ENCODE measurements around the gene VSTM2B.
"Not testable (repeated sequence)": the region's sequence is repeated elsewhere in the genome, so short reads cannot be mapped to it uniquely, and the experiment has no call there.

Gene VSTM2B

DNA sequence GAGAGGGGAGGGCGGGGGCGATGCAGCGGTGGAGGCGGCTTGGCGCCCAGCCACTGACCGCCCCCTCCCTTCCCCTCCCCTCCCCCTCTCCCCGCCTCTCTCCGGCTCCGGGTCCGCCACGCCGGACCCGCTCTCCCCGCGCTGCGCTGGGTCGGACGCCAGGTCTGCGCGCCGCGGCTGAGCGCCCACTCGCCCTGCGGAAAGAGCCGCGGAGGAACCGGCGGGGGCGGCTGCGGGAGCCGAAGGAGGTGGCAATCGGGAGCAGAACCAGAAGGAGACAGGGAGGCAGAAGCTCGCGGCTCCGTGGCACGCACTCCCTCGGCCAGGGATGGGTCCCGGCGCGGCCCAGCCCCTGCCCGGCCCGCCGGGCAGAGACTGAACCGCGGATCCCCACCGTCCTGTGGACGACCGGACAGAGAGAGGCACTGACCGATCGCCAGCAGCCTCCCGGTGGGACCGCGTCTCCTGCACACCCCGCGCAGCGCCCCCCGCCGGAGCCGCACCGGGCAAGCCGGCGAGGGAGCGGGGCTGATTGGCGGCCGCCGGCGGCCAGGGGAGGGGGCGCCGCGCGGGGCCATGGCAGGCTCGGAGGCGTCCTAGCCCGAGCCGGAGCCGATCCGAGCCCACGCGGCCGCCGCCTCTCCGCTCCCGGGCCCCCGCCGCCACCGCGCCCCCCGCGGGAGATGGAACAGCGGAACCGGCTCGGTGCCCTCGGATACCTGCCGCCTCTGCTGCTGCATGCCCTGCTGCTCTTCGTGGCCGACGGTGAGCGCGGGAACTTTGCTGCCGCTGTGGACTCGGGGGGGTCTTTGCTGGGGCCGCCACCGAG is at the start of gene VSTM2B:
TSS of gene VSTM2B (plus strand) at position 94 of the 829 bp plus-strand sequence. CDS start at position 684, 590 bp downstream.
- DNase-seq: no peak

DNA sequence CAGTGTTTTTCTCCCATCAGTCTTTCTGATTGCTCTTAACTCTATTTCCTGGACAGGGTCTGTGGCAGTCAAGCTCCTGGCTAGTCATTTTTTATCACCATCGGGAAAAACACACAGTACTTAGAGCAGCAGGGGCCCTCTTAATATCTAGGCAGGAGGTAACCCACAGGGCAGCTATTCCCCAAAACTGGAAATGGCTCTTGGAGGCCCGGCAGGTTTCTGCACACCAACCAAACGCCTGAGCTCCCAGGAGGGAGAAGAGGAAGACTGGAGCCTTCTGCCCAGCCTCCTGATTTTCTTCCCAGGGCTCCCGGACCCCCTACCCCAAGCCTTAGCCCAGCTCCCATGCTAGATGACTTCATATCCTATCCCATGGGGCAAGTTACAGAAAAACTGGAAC is 49.3 kb upstream of the VSTM2B start:
- DNase-seq: no peak

DNA sequence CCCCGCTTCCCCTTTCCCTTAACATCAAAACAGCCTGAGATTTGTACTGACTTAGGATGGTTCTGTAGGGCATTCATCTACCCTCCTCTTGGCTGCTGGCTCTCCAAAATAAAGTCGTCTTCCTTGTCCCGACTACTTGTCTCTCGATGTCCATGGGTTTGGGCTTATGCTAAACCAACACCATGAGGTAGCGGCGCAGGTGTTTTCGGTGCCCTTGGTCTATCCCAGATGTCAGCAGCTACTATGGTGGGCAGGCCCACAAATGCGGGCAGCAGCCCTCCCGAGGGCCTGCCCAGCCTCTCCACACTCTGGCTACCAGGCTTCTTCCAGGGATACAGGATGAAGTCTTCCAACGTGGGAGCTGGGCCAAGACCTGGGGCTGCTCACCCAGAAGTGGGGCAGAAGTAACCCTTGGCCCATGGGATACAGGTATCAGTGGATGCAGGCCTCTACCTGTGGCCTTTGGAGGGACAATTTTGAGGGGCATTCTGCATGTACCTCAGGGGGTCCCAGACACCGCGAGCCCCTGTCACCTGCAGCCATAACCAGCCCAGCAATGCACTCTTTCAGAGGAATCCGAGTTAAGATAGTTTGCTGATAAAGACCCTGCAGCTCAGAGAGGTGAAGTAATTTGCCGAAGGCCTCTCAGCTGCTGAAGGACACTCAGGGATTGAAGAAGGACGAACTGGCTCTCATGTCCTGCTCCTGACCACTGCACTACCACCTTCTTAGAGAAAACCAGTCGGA is 47.8 kb upstream of the VSTM2B start:
- DNase-seq: no peak

DNA sequence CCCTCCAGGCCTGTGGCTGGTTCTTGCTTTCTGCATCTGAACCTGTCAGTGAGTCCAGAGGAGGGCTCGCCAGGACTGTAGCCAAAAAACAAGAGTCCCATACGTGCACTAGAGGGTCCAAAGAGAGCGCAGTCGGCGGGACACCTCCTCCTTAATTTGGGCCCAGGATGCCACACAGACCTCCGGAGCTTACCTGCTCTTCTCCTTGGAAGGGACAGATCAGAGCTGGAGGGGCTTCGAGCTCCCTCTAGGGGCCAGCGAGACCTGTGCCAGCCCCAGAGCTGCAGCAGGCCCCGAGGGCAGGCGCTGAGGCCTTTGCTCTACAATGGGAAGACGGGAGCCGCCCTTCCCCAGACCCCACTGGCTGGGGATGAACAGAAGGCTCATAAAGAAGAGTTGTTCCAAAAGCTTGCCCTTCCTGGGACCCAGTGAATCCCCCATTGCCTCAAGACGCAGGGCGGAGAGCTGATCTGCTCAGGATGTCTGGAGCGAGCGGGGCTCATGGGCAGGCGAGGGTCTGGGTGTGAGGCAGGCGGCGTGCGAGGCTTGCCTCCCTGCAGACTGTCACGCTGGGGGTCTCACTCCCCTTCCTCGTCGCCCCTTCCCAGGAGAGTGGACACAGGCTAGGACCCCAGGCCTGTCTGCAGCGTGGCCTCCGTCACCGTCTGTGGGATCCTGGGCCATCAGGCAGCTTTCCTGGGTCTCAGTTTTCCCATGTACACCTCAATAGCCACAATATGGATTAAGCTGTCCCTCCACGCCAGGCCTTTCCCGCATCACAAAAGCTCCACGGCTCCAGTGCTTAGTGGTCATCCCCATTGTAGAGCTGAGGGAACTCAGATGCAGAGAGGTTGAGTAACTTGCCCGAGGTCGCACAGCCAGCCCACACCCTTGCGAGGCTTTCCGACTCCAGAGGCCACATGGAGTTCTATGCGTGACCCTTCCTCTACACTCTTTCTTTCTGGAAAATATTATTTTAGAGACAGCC is 46.9 kb upstream of the VSTM2B start:
- no peak for DNase-seq

DNA sequence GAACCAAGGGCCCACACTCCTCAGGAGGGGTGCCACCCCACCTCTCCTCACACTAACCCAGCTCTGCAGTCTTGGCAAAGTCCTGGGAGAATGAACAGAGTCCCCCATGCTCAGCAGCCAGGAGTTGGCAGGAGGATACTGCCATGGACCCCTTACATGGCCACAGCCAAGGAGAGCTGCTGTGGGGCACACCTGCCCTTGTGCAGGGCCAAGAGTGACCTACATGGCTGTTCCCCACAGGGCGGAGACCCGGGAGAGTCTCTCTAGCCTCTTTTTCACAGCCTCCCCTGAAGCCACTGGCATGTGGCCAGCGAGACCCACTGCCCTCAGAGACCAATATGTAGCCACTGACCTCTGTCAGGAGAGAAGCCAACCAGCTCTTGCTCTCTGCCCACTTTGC is 45.9 kb upstream of the VSTM2B start:
- no peak for DNase-seq

DNA sequence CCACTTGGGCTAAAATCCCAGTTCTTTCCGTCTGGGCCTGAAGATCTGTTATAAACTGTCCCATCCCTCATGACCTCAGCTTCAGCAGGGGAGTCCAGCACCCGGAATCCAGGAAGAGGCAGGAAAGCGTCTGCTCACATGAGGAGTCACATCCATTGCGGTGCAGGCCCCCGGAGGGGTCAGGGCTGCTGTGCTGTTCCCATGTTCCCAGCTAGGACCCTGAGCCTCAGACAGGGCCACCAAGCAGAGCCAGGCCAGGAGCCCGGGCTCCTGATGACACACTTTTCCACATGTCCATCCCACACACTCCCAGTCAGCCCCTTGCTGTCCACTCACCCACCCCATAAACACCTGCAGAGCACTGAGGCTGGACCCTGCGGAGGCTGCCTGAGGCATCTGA is 45.3 kb upstream of the VSTM2B start:
- DNase-seq: no peak

DNA sequence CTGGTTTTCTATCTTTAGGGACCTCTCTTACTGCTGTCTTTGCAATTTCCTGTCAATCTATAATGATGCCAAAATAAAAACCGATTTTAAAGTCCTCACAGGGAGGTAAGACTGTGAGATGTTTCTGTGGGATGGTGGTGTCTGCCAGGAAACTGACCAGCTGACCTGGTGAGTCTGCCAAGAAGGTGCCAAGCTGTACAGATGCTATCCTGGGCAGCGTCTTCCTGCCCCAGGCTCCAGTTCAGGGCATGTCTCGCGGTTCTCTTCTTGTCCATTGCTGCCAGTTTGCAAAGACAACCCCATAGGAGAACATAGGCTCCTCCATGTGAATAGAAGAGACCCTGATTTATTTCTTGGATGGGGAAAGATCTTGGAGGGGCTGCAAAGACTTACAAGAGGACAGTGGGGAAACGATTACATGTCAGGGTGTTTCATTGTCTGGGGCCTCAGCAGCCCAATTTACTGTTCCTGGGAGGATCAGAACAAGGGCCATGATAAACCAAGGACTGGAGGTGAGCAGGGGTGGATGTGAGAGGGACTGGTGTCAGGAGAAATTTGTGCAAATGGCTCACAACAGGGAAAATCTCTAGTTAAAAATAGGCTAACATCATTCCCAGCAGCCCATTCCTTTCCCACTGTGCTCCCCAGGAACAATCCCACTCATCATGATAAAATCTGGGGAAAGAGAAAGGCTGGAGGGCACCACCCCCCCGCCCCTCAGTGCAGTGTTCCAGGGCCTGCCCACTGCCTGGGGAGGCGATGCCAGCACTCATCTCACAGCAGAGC is 42.7 kb upstream of the VSTM2B start:
- no peak for DNase-seq

DNA sequence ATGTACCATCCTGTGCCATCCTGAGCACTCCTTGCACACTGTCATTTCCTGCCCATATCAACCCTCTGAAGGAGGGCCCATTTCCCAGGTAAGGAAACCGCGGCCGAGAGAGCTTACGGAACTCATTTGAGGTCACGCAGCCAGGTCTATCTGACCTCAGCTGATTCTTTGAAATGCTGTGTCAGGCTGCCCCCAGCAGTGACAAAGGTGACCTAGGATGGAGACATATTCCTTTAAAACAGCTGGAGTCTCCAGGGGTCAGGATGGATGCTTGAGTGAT is 42.2 kb upstream of the VSTM2B start:
- no peak for DNase-seq

DNA sequence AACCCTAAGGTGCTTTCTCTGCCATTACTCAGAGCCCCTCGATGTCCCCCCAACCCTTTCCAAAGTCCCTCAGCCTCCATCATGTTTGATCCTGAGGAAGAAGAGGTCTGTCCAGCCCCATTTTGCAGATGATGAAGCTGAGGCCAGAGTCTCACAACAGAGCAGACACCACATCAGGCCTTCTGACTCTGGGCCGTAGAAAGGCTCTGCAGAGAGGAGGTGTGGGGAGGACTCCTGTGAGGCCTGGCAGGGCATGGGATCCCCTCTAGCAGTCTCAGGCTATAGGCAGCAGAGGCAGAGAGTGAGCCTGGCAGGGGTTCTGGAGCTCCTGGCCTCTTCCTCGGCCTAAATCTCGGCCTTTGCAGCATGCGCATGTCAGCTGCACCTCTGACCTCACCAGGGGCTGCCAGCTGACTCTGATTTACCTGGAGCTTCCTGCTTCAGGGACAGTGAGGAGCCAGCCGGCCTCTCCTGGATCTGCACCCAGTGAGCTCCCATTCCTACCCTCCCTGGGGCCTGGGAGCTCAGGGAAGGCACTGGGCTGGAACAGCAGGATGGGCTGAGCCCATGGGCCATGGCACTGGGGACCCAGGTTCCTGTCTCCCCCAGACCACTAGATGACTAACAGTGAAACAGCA is 41.7 kb upstream of the VSTM2B start:
- DNase-seq: no peak

DNA sequence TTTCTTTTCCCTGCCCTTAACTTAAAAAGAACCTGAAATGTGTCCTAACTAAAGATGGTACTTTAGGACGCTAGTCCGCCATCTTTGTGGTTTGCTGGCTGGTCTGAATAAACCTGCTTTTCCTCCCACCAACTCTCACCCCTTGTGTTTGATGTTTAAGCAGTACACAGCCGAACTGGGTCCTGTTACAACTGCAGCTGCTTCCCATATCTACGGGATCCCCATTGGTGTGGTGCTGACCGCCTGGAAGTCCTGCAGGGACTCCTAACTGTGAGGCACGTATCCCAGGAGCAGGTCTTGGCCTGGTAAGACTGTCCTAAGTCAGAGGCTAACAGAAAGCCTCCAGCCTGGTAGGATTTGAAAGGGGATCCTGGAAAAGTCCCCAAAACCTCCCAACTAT is 40.9 kb upstream of the VSTM2B start:
- DNase-seq: no peak

DNA sequence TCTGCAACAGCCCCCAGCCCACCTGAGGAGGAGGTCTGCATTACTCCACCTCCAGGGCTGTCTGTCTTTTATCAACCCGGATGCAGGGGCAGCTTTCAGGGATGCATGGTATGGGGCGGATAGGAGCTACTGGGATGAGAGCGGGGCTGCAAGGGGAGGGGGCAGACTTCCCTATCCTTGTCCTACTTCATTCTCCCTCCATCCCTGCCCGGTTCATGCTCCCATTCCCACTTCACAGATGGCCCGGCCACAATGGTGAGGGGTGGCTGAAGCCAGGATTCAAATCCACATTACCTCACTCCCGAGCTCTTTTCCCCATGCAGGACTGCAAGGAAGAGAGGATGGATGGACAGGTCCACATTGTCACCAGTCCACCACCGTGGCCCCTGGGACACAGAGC is 40.5 kb upstream of the VSTM2B start:
- DNase-seq: no peak

DNA sequence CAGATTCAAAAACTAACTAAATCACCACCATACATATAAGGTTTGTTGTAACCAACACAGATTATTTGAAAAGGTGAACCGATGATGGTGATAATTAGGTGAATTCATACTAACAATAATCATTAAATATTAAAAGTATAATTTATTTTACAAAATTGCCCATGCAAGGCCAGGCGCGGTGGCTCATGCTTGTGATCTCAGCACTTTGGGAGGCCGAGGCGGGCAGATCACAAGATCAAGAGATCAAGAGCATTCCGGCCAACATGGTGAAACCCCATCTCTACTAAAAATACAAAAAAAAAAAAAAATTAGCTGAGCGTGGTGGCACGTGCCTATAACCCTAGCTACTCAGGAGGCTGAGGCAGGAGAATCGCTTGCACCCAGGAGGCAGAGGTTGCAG is 38.8 kb upstream of the VSTM2B start:
- DNase-seq: not testable (repeated sequence)

DNA sequence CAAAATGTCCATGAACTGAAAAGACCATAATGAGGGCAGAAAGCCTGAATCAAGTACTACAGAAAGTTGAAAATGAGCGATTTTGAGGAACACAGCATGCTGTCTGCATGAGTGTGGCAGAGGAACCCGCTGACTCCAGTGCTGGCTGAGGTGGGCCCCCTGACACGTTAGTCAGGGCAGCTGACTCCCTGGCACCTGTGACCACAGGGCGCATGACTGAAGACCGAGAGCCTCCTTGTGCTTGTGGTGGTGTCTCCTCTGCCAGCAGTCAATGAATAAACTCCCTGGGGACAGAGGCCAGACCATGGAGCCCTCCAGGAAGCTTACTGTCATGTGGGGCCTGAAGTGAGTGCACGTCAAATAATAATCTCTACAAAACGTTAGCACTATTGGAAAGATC is 38.4 kb upstream of the VSTM2B start:
- DNase-seq: no peak

DNA sequence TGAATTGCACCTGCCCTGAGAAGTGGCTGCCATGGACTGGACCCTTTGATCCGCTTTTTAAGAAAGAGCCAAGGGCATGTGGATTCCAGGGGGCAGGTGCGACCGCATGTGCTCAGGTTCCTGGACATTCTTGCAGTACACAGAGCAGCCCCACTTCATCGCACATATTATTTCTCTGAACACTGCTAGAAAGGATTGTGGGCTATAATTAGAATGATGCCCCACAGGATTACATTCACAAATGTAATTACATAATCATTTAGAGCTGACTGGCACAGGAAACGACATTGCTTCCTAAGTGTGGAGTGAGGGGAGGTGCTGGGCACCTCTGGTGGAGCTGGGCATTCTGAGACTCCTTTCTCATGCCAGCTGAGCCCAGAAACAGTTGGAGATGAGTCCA is 37.5 kb upstream of the VSTM2B start:
- no peak for DNase-seq

DNA sequence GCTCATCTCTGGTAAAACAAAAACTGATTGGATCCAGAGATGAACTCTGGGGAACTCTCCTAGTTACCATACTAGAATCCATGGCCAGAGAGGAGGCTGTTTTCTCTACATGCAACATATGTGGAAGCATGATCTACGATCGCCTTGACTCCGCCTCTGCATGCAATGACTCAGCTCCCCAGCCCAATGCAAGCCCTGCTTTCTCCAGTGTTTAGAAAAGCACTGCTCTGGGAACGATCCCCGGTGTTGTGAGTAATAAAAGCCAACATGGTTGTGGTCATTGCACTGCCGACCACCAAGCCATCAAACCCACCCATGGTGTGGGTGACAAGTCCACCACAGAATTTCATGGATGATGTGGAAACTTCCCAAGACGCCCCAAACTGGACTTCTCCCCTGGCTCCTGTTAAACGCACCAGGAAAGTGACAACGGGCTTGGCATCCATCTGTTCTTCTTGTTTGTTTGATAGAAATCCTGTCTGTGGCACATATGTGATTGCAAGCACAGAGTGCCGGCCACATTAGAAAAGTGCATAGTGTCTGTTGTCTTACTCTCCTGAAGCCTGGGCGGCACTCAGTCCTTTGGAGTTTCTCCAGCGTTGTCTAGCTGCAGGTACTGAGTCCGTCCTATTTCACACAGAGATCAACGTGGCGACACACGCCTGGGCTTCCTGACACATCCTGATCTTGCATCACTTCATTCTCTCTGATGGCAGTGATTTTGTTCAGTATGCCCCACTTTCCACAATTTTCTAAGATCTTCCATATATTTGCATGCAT is 36.4 kb upstream of the VSTM2B start:
- no peak for DNase-seq

DNA sequence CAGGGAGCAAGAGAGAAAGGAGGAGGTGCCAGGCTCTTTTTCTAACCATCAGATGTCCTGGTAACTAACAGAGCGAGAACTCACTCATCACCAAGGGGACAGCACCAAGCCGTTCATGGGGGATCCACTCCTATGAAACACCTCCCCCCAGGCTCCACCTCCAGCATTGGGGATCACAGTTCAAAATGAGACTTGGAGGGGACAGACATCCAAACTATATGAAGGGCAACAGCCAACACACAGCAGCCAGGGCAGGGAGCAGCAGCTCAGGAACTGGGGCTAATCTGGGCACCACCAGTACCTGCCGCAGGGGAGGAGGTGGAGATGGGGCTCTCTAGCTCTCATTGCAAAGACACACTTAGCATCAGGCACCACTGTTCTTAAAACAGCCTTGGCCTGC is 34.3 kb upstream of the VSTM2B start:
- no peak for DNase-seq

DNA sequence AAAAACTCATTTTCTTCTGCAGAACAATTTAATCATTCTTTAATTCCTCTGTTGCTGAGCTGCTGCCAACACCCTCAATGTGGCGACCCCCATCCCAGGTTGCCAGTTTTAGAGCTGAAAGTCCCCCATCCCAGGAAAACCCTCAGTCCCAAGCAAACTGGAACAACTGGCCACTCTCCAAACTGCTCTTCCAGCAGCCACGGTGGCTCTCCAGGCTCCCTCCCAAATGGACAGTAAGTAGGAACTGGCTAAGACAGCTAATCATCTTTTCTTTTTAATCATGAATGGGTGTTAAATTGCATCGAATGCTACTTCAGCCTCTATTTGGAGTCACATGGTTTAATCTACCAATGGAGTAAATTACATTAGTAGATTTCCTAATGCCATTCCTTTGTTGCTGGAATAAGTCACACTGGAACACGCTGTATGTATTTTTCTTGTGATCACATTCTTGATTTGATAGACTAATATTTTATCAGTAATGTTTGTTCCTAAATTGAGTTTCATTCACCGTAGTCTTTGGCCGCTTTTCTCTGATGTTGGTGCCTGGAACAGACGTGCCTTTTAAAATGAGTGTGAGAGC is 33.7 kb upstream of the VSTM2B start:
- no peak for DNase-seq

DNA sequence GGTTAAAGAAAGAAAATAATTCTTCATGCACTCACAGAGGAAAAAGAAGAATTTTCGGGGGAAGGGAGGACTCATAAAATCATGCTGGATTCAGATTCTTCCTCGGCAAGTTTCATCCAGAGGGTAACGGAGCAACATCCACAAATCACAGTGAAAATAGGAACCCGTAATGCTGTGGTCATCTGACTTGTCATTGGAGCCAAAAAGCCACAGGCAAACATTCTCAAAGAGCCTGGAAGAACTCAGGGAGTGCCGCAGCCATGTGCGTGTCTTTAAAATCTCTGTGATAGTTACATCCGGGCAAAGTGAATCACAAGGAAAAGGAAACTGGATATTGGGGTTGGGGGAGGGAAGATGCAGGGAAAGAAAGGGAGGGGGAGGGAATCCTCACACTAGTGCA is 33.0 kb upstream of the VSTM2B start:
- no peak for DNase-seq

DNA sequence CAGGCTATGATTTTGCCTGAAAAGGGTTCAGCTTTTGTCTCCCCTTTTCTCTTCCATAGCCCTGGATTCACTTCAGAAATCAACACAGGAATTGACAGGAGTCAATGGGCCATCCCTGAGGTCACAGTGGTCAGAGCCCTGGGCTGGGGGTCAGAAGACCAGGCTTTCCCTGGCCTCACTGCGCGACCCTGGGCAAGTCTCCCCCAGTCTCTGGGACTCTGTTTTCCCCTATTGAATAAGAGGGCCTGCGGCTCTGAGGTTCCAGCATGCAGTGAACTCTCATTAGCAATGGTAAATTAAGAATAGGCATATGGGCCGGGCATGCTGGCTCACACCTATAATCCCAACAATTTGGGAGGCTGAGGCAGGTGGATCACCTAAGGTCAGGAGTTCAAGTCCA is 30.7 kb upstream of the VSTM2B start:
- DNase-seq: no peak

DNA sequence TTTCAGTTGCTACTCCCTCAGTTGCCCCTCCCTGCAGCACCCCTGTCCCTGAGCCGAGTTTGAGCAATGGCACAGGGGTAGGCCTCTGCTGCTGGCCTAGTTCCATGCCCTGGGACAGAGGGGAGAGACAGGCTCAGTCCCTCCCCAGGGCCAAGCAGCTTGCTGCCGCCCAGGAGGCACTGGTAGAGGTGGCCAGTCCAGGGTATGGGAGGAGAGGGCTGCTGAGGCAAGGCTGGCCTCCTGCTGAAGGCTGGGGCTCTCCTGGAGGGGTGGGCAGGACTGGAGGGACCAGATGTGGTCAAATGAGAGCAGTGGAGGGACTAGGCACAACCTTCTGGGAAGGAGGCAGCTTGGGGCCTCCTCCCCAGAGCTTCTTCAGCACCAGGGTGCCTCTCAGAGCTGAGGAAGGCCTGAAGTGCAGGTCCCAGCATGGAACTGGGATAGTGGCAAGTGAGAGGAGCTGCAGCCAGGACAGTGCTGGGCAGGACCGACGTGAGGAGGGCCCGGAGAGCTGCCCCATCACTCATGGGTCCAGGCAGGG is 29.8 kb upstream of the VSTM2B start:
- DNase-seq: no peak

DNA sequence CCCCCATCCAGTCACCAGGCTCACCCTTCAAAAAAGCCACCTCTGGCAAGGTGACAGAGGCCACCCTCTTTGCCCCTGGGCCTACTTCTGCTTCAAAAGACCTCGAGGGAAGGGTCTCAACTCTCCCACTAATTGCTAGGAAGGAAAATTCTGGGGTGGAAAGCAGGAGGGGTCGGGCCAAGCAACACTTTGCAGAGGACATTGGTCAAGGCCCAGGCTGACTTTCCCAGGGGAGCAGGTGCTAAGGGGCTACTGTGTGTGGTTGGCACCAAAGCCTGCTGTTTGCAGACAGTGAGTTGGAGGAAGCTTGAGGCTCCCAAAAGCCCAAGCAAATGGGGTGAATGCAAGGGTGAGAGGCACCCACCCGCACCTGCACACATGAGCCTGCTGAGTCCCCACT is 28.6 kb upstream of the VSTM2B start:
- no peak for DNase-seq
